ENCODE results near the gene EIF3L.
A peak's percentile ranks its signal among the peaks of the same experiment; 100 is the strongest.

Gene EIF3L

DNA sequence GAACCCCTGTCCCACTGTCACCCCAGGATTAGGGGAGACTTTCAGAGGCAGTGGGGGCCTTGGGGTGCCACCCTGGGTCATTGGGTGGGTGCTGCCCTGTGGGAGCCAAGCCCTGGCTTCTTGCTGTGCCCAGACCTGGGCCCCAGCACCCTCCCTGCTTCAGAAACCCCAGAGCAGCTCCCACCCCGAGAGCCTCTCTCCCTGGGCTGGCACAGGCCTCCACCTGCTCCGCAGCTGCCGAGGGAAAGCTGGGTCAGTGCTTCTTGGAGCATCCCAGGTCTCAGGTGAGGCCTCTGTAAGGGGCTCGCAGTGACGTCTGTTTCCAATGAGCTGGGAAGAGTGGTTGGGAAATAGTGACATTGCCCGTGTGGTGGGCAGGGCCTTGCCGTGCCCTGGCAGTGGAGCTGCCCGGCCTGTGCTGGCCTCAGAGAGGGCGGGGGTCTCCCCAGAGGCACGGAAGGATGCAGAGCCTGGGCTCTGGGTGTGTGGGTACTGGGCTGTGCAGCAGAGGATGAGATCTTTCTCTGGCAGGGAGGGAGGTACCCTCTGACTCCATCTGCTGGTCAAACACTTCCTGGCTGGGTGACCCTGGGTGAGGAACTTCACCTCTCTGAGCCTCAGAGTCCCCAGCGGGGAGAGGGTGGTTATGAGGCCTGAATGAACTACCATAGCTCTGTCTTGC is 81.2 kb downstream of the EIF3L start:
- DNase-seq = peak in 1 of 2 donors; percentile 32

DNA sequence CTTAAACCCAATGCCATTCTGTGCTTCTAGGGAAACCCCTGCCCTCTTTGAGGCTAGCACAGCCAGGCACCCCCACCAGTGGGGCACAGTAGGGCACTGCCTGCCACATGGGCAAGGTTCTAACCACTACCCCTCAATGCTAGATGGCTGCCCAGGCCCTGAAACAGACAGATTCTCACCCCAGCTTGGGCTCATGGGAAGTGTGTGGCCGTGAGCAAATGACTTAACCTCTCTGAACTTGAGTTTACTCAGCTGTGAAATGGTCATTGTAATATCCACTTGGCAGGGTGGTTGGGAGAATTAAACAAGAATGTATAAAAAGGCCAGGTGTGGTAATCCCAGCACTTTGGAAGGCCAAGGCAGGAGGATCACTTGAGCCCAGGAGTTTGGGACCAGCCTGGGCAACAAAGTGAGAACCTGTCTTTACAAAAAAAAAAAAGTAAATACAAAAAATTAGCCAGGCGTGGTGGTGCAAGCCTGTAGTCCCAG is 81.8 kb downstream of the EIF3L start:
- no peak for DNase-seq

DNA sequence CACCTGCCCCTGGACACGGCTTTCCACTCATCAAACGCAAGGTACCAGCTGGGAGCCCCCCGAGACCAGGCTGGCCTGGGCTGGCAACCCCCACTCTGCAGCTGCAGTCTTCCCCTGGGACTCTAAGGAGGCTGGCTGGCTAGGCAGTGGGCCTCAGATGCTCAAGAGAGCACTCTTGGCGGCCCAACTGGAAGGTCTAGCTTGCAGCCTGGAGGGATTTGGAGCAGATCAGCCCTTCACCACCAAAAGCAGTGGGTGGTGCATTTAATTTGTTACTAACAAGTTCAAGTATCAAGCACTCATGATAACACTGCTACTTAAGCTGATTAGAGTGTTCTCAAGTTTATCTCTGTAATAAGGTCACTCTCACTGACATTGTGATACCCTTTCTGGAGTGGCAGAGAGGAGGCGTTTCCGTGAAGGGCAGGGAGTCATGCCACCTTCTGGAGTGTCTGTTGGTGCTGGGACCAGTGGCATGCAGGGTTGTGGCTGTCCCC is 82.7 kb downstream of the EIF3L start:
- no peak for DNase-seq

DNA sequence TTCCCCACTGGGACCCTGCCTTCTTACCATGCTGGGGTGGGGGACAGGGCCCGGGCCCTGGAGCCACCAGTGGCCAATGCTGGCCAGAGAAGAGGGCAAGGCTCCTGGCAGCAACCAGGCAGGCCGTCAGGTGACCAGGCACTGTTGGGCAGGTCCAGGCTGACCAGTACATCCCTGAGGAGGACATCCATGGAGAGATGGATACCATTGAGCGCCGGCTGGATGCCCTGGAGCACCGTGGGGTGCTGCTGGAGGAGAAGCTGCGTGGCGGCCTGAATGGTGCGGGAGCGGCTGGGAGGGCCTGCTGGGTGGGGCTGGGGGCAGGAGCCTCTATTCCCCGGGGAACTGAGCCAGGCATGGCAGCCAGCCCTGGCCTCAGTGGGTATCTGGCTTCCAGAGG is 83.2 kb downstream of the EIF3L start:
- DNase-seq = no peak

DNA sequence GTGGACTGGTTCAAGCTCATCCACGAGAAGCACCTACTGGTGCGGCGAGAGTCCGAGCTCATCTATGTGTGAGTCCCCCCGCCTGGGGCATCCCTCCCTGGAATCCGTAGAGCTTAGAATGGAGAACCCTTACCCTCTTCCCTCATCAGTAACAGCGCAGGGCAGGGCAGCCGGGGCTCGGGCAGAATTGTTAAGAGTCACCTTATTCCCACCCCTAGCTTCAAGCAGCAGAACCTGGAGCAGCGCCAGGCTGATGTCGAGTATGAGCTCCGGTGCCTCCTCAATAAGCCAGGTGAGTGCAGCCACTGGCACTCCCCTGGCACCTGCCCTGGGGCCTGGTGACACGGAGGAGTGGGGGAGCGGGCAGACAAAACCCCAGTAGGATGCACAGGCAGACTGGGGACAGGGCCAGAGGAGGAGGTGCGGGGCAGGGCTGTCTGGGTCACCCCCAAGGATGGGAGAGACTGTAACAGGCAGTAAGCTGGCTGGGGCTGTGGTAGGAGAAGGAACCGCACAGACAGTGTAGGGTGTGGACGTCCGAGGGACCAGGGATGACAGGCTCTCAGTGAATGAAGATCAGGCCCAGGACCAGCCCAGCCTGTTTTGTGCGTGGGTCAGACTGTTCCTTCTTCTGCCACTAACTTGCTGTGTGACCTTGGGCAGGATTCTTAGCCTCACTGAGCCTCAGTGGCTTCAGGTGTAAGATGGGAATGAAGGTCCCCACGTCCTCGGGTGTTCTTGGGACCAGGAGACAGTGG is 83.8 kb downstream of the EIF3L start:
- DNase-seq = no peak

DNA sequence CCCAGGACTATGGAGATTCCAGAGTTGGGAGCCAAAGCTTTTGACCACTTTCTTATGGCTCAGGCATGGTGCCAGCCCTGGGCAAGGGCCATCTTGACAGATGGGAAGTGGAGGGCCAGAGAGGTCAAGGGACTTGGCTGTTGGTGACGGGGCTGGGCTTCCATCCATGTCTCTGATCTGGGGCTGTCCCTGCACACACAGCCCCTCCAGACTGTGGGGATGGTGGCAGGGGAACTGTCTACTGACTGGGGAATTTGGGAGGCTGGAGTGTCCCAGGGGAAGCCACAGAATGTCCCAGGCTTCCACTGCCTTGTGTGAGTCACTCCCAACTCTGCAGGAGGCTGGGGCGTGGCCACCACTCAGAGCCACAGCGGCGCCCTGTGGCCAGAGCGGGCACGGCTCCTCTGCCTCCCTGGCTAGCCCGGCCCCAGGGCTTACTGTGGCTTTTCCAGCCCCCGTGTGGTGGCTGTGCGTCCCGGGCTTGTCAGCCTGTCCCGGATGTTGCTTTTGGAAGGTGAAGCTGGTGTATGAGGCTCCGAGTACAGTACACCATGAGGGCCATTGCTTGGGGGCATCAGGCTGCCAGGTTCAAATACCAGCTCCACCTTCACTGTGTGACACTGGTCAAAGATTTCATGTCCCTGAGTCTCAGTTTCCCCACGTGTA is 84.6 kb downstream of the EIF3L start:
- peak; percentile 96 to 98 for DNase-seq
